Bronchial epithelial cell (primary cell): ENCODE data around the gene DST. TPM values are rescaled to one million over a fixed set of nuclear protein-coding genes. Genes with fewer than 3 reads are reported as not detected.

Source experiments
- DNase-seq: peaks from one replicate; pipeline ENCODE4 v3.0.0-alpha.2; 2010; ENCODE audit warnings: low read depth
- FAIRE-seq: peaks from 2 replicates; lab custom pipeline; 2011; peaks lifted over from hg19 to GRCh38; lab: Jason Lieb, UNC
- H3K27me3 ChIP-seq: 2 replicates; pipeline ENCODE4 v1.5.1; 2011; ENCODE audit warnings: low read length; ENCODE audit not compliant: control insufficient read depth, insufficient read depth
- H3K36me3 ChIP-seq: 2 replicates; pipeline ENCODE4 v1.5.1; 2011; ENCODE audit warnings: low read length; ENCODE audit not compliant: control insufficient read depth, insufficient read depth
- H3K4me3 ChIP-seq: 2 replicates; pipeline ENCODE4 v1.5.1; 2011; ENCODE audit warnings: mild to moderate bottlenecking, low read depth, low read length, control low read depth
- CTCF ChIP-seq: IDR thresholded peaks from 2 replicates; pipeline ENCODE4 v1.5.1; 2011; ENCODE audit warnings: mild to moderate bottlenecking, moderate library complexity, low read length, control low read depth, inconsistent platforms; ENCODE audit not compliant: insufficient read depth, severe bottlenecking
- total RNA-seq: library from RNA; depleted of rRNA; stranded (reverse); fragments of >200 nt; gene quantifications from 2 replicates; pipeline ENCODE4 v1.2.1, GENCODE V29; 2014

DST gene
- total RNA-seq, 1 donor from 2014 or later, result 450 TPM

- DNase-seq (no peak), FAIRE-seq (no peak)
- no peak for TF ChIP-seq CTCF
- H3K4me3 ChIP-seq, result no peak overlapping the region
- peaks cover 17% of the 10 kb centered on the region for H3K36me3 ChIP-seq
- H3K27me3 ChIP-seq, result no peaks in the 10 kb centered on the region
Observed at GRCh38 chr6:56616967-56617366, 25.7 kb downstream of the DST start.

GRCh38 chr6:56613247-56613851, 29.3 kb downstream of the DST start:
- H3K27me3 ChIP-seq, result no peaks in the 10 kb centered on the region
- peak; percentile 71 for DNase-seq
- FAIRE-seq, result no peak
- no peak for TF ChIP-seq CTCF
- H3K36me3 ChIP-seq, result peaks cover 9% of the 10 kb centered on the region
- H3K4me3 ChIP-seq, result no peak overlapping the region

GRCh38 chr6:56608332-56608731, 34.4 kb downstream of the DST start:
- TF ChIP-seq CTCF, result no peak
- Histone ChIP-seq H3K36me3 (no peaks in the 10 kb centered on the region), H3K4me3 (no peak overlapping the region), H3K27me3 (no peaks in the 10 kb centered on the region)
- FAIRE-seq (no peak), DNase-seq (no peak)

- Histone ChIP-seq H3K36me3 (no peaks in the 10 kb centered on the region), H3K4me3 (no peak overlapping the region), H3K27me3 (no peaks in the 10 kb centered on the region)
- FAIRE-seq, result no peak
- TF ChIP-seq CTCF, result no peak
- no peak for DNase-seq
Observed at GRCh38 chr6:56607111-56607752, 35.5 kb downstream of the DST start.

DNA sequence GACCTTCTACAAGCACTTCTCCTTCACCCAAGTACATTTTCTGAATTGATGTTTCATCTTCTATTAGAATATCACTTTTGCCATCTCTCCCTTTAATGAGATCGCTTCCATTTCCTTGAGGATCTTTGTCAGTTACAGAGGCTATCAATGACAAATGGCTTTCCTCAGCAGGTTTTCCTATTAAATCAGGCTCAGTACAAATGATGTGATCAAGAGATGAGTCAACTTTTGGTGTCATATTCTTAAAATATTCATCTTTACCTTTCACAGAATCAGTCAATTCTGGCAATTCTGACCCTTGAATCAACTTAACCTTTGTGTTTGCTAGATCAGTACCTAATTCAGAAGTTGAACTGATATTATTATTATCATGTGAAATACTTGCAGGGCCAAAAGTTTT, 37.3 kb downstream of the DST start:
- H3K36me3 ChIP-seq, result peaks cover 3% of the 10 kb centered on the region
- FAIRE-seq, result no peak

More for the DNA sequence above, 37.3 kb downstream of the DST start:
- no peak for TF ChIP-seq CTCF
- no peak for DNase-seq
- Histone ChIP-seq H3K27me3 (no peaks in the 10 kb centered on the region), H3K4me3 (no peak overlapping the region)
